GM18909 (cell line): ENCODE measurements around the gene TSPAN6.

Experiments
- ATAC-seq: cut with Tn5 transposase; IDR thresholded peaks from one replicate; pipeline ENCODE4 v1.9.1; 2021; ENCODE audit warnings: mild to moderate bottlenecking; ENCODE audit not compliant: unreplicated experiment, poor library complexity

The TSPAN6 gene, protein sequence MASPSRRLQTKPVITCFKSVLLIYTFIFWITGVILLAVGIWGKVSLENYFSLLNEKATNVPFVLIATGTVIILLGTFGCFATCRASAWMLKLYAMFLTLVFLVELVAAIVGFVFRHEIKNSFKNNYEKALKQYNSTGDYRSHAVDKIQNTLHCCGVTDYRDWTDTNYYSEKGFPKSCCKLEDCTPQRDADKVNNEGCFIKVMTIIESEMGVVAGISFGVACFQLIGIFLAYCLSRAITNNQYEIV

DNA sequence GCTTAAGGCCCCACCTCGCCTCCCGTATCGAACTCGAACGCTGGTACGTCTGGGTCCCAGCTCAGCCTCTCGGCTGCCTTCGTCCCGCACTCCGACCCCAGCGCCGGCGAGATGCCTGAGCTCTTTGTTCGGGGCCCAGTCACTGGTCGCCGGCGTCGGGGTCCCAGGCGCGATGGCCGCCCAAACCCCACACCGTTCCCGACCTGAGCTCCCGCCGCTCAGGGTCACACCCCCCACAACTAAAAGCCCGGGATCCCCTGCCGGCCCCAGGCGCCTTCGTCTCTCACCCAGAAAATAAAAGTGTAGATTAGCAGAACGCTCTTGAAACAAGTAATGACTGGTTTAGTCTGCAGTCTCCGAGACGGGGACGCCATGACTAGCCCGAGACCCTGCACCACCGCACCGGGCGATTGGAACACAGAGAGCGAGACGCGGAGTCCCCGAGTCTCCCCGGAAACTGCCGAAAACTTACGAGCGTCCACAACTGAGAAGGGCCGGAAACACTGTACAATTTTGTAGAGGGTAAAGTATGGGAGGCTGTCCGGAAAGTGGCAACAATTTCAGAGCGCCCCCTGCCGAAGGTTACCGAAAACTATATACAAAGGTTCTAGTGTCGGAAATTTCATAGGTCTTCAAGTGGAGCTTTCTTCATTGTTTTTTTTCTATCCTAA, at the start of gene TSPAN6:
TSPAN6 (minus strand) TSS at position 486 of the 671 bp plus-strand sequence; CDS start at position 374, 112 bp downstream.
- ATAC-seq: peak; percentile 97

DNA sequence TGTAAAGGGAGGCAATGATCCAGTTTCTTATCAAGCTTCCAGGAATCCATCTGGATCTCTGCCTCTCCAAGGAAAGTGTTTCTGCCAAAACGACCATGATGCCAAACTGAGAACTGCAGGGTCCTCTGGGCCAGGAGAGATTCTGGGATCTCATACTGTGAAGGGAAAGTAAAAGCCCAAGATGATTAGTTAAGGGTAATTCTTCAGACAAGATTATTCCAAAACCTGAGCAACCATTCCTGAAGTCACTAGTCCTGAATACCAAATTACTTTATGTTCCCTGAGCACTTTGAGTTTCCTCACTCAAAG, 49.3 kb upstream of the TSPAN6 start:
- no peak for ATAC-seq

DNA sequence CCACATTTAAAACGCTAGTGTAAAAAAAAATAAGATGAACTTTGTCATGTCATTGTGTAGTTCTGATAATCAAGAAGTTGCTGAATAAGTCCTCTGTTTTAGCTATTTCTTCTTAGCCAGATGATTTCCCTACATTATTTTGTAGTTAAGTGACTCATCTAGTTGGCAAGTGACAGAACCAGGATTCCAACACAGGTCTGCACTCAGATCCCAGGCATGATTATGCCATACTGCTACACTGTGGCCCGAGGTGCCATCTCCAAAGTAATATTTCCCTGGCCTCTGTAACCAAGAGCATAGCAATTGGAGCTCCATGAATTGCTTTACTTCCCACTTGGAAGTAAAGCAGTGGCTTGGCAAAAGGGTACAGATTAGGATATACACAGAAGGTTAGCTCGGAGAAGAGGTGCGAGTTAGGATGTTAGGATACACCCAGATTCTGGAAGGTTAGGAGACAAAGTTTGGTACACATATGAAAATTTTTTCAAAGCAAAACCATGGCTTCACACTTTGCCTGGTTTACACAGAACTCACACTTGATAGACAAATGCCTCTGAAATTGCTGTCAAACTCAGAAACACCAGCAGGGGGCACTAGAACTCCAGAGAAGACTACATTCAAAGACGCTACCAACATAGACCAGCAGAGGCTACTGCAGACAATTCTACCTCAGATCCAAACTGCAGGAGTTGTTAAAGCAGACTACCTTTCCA, 48.8 kb upstream of the TSPAN6 start:
- ATAC-seq: peak; percentile 72

DNA sequence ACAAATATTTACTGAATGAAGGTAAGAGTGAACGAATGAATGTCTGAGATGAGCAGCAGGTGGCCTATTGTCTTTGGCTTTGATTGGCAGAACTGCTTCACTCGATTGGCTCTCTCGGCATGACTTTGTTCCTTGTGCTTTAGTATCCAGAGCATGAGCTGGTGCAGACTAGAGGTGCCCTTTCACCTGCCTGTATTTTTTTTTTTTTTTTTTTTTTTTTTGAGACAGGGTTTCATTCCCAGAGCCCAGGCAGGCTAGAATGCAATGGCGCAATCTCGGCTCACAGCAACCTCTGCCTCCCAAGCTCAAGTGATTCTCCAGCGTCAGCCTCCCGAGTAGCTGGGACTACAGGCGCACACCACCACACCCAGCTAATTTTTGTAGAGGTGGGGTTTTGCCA, 46.3 kb upstream of the TSPAN6 start:
- no peak for ATAC-seq

DNA sequence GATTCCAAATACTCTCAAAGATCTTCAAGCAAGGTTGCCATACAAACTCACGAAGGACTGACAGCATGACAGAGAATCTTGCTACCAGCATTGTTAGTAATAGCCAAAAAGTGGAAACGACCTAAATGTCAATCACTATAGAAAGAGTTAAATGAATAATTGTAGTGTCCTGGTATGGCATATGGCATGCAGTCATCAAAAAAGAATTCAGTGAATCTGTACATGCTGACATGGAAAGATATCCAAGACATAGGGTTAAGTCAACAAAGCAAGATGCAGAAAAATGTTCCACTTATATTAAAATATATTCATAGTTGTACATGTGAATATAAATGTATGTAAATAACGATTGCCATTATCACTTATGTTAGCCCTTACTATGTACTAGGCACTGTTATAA, 45.0 kb upstream of the TSPAN6 start:
- no peak for ATAC-seq

DNA sequence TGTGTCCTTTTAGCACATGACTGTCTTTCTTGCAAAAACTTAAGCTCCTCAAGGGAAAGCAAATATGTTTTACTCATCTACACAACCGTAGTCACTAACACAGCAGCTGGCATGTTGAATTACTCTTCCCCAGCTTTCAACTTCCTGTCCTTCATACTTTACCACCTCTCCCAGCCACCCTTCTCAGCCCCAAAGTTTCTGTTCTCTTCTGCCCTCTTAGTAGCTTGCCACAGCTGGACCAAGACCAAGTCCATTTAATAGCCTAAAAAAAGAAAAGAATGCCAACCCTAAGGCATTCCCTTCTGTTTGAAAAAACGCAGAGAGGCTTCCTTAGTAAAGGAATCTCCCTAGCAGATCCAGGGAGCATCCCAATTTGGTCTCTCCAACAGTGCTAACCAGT, 44.1 kb upstream of the TSPAN6 start:
- no peak for ATAC-seq

DNA sequence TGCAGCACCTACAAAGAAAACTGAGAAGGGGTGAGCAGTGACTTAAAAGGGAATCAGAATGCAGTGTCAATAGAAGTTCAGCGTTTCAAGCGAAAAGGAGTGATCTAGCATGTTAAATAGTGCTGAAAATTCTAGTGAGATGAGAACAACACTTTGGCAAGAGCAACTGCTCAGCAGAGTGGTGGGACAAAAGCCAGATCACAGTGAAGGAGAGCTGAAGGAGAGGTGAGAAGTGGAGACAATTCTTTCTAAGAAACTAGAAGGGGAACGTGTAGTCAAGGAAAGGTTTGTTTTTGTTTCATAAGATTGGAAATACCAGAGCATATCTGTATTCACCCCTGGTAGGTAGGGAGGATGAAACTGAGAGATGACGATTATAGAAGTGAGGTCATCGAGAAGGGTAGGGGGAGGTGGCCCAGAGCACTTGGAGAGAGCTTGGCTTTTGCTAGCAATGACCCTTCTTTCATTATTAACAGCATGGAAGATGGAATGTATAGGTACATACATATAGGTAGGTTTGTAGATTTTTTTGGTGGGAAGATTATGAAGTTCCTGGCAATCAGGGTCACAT, 41.1 kb upstream of the TSPAN6 start:
- no peak for ATAC-seq

DNA sequence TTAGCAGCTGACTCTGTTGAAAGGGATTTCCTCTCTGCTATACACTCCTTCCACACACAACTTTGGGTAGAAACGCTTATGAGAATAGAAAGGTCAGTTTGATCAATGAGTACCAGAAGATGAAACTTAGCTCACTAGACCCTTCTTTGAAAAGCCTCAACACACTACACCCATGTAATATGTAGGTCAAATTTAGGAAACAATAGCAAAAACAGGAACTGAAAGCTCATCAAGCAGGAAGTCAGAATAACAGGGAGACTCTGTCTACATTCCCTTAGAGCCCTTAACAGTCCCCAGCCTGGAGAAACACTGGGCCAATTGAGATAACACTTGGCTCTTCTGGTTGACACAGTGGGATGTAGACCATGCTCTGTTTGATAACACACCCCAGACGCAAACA, 38.1 kb upstream of the TSPAN6 start:
- peak; percentile 69 for ATAC-seq

DNA sequence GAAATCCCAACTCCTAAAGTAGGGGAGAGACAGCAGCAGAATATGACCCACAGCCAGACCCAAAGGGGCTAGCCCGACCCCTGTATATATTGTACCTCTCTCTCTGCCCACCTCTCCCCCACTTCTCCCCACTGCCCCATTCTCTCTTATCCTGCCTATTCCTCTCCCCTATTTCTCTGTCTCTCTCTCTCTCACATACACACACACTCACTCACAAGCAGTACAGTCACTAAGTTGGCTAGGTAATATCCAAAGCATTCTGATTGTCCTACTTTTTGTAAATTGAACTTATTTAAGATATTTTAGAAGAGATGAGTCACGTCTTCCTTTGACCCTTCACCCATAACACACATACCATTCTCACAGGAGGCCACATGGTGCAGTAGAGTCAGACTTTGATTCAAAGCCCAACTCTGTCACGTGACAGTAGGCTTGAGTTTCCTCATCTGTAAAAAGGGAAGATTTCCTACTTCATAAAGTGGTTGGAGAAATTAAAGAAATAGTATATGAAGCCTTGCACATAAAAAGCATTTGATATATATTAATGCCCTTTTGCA, 36.9 kb upstream of the TSPAN6 start:
- ATAC-seq: no peak

DNA sequence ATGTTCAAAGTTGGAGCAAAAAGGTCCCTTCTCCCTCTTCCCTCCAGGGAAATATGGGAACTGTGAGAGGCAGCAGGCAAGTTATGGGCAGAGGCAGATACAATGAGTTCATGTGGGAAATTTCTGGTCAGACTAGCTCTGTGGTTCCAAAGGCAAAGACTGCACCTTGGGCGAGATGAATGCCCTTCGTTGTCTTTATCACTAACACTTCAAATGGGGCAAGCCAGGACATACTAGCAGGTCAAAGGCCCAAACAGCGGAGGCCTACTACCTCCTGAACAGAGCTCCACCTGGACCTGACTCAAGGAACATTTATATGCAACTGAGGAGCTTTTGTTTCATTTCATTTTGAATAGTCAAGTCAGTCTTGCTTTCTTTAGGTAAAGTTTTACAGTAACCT, 36.4 kb upstream of the TSPAN6 start:
- no peak for ATAC-seq

DNA sequence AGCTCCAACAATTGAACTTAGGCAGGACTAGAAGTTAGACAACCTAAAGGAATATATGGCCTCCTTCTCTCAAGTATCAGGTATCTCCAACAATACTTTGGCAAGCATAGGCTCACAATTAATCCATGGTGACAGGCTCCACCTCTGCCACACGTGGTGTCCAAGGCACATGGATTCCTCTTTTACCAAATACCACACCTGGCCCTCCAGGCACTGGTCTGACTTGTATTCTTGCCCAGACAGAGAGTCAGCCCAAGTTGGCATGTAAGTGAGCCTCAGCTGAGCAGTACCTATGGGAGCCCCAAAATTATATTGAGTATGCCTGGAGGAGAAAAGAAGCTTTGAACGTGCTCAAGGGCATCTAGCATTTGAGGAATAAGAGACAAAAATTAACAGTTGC, 27.0 kb upstream of the TSPAN6 start:
- no peak for ATAC-seq

DNA sequence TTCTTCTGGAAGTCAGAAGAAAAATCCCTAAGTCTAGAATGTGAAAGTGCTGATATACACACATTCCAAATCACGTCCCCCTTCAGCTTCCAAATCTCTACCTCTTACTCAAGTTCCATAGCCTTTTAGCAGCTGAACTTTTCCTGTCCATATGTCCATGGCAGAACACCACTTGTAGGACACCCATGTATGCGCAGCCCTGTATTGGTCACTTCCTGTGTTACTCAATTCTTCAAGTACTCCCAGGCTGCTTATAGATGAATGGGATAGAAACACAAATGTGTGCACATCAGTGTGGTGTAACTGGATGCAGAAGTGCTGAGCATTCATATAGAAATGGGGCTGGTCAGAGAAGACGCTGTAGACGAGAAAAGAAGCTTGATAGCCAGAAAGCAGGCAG, 26.2 kb upstream of the TSPAN6 start:
- ATAC-seq: no peak

DNA sequence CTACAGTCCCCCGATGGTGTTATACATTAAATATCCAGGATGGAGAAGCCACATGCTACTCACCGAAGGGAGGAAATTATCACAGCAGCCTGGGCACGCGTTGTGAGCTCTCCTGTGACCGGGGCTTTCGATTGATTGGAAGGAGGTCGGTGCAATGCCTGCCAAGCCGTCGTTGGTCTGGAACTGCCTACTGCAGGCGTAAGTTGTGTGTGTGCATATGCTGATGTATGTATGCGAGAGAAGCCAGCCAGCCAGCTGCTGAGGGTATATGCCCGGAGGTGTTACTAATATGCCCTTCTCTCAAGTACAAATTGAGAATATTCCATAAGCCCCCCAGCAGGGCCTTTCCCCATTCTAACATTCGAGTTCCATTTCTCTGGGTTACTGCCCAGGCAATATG, 25.6 kb upstream of the TSPAN6 start:
- no peak for ATAC-seq

DNA sequence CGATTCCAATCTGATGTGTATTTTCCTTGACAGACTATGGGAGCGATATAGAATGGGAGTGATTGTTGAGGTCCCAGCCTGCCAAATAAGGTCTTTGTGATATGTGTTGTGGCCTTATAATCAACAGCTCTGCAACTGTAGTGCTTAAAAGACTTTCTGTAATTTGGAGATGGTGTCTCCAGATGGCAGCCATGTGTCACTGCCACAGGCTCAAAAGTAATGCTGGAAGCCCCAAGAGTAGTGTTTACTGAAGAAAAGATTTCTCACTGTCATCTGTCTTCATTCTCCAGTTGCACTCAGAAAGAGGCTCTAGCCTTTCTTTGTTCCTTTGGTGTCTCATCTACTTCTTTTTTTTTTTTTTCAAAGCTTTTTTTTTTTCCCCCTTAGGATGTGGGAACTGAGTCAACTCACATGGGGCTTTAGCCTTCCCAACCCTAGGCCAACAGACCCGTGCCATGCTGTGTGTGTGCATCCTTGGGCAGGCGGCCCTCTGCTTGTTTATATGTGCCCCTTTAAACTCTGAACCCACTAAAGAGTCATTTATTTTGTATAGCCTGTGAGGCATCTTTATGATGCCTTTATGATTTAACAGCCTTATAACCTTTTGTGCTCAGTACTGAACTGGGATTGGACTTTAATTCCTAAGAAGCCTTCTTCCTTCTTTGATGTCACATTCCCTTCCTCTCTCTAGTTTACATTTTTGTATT, 23.0 kb upstream of the TSPAN6 start:
- no peak for ATAC-seq

DNA sequence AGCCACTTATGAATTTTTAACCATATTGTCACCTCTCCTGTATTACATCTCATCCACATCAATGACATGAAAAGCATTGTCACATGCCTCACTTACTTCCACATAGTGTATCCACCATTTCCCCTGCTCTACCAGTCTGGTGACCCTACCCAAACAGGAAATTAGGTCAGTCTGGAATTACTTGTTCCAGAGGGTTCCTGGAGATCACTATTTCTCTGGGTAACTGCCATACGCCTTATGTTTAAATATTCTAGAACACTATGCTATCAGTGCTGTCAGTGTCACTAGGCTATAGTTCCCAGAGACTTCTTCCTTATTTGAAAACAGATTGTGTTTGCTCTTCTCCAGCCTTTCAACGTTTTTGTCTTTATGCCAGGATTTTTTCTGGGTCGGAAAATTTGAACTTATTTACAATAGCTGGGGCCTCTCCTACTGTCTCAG, 22.4 kb upstream of the TSPAN6 start:
- ATAC-seq: no peak

DNA sequence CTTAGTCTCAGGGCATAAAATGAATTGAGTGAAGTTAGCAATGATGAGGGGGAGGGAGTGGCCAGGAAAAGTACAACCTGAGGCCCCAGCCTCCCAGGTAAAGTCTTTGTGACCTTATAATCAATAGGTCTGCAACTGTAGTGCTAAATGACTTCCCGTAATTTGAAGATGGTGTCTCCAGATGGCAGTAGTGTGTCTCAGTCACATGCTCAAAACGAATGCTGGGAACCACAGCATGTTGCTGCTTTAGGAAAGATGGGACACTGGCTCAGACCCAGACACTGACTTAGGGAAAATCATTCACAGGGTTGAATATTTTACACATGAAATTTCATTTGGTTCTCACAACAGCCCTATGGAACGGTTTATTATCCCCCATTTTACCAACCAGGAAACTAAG, 17.7 kb upstream of the TSPAN6 start:
- ATAC-seq: no peak

DNA sequence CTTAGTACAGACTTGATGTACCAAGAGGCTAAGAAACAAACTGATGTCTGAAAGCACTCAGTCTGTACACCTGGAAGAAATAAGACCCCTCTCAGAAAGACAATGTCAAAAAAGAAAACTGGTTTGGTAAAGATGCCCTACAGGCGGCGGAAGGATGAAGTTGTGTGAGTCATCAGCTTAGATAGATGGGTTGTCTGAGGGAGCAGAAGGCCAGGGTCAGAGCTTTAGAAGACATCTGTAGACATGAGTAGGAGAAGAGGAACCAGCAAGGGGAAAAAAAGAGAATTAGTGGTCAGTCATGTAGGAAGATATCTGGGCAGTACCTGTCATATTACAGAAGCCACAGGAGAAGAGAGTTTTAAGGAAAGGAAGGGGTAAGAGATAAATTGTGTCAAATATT, 15.7 kb upstream of the TSPAN6 start:
- ATAC-seq: no peak

DNA sequence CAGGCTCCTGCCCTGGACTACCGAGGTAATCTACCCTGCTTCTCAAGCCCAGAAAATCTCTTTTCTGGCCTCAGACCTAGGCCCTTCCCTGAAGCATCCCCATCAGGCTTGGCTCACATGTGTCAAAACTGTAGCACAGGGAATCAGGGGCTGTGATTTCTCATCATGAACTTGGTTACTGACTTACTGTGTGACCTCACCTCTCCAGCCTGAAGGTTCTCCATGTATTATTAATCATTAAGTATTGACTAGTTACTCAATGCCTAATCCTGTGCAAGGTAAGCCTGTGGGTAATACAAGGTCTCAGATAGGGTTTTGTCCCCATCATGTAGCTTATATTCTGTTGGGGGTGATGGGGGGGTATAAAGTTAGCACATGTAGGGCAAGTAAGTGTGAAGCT, 14.2 kb upstream of the TSPAN6 start:
- ATAC-seq: peak; percentile 59

DNA sequence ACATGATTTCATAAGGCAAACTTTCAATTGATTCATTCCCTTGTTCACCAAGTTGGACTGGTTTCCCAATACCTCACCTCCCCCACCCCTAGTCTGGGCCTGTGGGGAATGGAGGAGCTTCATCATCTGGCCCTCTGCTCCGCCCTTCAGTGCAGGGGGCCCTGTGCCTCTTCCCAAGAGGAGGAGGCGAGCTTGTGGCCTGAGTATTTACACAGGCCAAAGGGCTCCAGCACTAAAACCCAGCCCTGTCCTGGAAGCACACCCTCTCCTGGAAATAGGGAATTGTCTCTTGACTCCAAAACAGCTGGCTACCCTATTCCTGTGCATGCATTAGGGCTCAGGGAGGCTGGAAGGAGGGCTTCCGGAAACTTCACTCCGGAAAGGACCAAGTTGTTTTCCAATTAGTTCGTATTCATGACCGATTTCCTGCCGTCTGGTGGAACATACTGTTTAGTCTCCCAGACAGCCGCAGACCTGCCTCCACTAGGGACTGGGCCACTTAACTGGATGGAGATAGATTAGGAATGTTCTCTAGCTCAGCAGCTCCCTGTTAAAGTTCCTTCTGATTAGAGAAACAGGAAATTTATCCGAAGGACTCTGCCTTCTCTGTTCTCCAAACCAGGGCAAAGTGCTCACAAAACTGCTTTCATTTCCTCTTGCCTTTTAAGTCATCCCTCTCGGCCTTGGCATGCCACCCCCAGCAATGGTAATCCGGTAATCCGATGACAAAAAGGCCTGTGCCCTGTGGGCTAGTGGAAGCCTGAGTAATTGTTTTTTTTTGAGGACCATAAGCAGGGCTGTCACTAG, 13.1 kb upstream of the TSPAN6 start:
- ATAC-seq: peak; percentile 34
